ENCODE measurements around the gene NTRK3.

- TF ChIP-seq CTCF (IDR thresholded peaks at IDR 0.05; ENCODE audit: low read depth, low read length, missing input control) (no peak), YY1 (IDR thresholded peaks at IDR 0.05) (no peak)
Observed at GRCh38 chr15:88019656-88020055, 236.9 kb downstream of the NTRK3 start.
